Upper lobe of left lung (tissue), 4 donors: ENCODE measurements around the gene ZBTB46.

ENCODE experiments used
- EP300 ChIP-seq, 4 donors: sonication (generic); formaldehyde crosslinking; IDR thresholded peaks; one replicate each; pipeline ENCODE4 v1.5.1; 2017; ENCODE audit warnings: antibody characterized with exemption in 4 of 4, control low read depth in 2 of 4
- TF ChIP-seq, protein P1 (sequence below), 6 experiments: fragments of 450-650 bp in 4 of 6; fragments of 200-600 bp in 2 of 6; sonication (generic) in 2 of 6; IDR thresholded peaks; one replicate each; pipeline ENCODE4 v1.5.1; 2016 to 2019; ENCODE audit warnings: antibody characterized with exemption in 6 of 6

DNA sequence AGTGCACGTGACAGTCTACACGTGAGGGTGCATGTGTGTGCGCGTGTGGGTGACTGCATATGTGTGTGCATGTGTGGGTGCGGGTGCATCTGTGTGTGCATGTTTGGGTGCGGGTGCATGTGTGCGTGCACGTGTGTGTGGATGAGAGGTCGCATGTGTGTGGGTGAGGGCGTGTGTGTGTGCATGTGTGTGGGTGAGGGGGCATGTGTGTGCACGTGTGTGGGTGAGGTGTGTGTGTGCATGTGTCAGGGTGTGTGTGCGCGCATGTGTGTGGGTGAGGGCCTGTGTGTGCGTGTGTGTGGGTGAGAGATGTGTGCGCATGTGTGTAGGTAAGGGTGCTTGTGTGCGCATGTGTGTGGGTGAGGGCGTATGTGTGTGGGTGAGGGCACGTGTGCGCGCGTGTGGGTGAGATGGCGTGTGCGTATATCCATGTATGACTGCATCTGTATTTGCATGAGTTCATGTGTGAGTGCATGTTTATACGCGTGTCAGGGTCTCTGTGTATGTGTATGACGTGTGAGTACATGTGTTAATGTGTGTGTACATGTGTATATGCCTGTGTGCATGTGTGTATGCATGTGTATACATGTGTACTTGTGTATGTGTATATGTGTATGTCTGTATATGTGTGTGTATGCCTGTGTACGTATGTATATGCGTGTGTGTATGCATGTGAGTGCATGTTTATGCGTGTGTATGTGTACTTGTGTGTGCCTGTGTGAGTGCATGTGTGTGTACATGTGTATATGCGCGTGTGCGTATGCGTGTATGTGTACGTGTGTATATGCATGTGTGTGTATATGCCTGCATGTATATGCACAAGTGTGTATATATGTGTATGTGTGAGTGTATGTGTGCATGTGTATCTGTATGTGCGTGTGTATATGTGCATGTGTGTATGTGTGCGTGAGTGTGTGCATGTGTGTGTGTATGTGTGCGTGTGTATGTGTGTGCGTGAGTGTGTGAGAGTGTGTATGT lies 98.7 kb downstream of the ZBTB46 start:
- TF ChIP-seq, protein P1, sequence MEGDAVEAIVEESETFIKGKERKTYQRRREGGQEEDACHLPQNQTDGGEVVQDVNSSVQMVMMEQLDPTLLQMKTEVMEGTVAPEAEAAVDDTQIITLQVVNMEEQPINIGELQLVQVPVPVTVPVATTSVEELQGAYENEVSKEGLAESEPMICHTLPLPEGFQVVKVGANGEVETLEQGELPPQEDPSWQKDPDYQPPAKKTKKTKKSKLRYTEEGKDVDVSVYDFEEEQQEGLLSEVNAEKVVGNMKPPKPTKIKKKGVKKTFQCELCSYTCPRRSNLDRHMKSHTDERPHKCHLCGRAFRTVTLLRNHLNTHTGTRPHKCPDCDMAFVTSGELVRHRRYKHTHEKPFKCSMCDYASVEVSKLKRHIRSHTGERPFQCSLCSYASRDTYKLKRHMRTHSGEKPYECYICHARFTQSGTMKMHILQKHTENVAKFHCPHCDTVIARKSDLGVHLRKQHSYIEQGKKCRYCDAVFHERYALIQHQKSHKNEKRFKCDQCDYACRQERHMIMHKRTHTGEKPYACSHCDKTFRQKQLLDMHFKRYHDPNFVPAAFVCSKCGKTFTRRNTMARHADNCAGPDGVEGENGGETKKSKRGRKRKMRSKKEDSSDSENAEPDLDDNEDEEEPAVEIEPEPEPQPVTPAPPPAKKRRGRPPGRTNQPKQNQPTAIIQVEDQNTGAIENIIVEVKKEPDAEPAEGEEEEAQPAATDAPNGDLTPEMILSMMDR (IDR thresholded peaks at IDR 0.05), result no peak
- no peak for TF ChIP-seq EP300 (IDR thresholded peaks at IDR 0.05)
